ENCODE results near the gene SAMD7. TPM values are rescaled to one million over a fixed set of nuclear protein-coding genes. Genes with fewer than 3 reads are reported as not detected.

Gene SAMD7
- total RNA-seq, 1 donor from 2014 or later: not detected

DNA sequence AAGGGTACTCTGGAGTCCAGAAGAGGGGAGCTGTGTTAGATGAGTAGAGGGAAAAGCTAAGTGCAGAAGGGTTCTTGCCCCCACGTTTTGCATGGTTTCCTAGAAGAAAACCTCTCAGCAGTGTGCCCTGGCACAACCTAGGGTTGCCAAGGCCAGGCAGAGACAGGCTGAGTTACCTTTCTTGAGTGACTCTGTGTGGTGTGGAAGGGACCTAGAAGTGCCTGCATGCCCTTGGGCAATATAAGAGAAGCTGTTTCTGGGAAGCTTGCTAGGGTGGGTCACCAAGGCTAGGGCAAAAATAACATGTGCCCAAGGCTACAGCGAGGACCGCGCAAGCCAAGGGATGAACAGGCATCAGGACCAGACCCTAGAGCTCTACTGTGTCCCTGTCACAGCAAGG, 3.4 kb upstream of the SAMD7 start:
- DNase-seq (ENCODE audit: low read depth in 2 of 2): no peak

- no peak for DNase-seq (ENCODE audit: low read depth in 2 of 2)
Measured at GRCh38 chr3:169913323-169913722, 2.0 kb downstream of the SAMD7 start.

GRCh38 chr3:169914321-169914720, 2.9 kb downstream of the SAMD7 start:
- peak in 1 of 2 donors; percentile 25 for DNase-seq (ENCODE audit: low read depth in 2 of 2)

- peak; percentile 5 to 22 for DNase-seq (ENCODE audit: low read depth in 2 of 2)
Measured at GRCh38 chr3:169923189-169923588, 11.8 kb downstream of the SAMD7 start.

DNA sequence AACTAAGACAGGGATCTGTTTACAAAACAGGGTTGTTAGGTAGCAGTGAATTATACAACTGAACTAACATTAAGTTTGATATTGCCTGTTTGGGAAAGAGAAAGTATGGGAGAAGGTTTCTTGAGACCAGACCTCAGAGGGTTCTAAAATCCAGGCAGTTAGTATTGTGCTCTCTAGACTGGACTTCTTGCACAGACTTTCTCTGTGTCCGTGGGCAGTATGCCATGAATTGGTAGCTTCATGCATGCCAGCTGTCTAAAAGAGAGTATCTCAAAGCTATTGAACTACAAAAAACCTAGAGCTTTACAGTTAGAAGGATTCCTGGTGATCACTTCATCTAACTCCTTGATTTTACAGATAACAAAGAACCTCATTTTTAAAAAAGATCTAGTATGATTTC, 12.5 kb downstream of the SAMD7 start:
- DNase-seq (ENCODE audit: low read depth in 2 of 2): no peak

GRCh38 chr3:169929830-169930519, 18.6 kb downstream of the SAMD7 start:
- DNase-seq (ENCODE audit: low read depth in 2 of 2): no peak

GRCh38 chr3:169930843-169931242, 19.5 kb downstream of the SAMD7 start:
- no peak for DNase-seq (ENCODE audit: low read depth in 2 of 2)

DNA sequence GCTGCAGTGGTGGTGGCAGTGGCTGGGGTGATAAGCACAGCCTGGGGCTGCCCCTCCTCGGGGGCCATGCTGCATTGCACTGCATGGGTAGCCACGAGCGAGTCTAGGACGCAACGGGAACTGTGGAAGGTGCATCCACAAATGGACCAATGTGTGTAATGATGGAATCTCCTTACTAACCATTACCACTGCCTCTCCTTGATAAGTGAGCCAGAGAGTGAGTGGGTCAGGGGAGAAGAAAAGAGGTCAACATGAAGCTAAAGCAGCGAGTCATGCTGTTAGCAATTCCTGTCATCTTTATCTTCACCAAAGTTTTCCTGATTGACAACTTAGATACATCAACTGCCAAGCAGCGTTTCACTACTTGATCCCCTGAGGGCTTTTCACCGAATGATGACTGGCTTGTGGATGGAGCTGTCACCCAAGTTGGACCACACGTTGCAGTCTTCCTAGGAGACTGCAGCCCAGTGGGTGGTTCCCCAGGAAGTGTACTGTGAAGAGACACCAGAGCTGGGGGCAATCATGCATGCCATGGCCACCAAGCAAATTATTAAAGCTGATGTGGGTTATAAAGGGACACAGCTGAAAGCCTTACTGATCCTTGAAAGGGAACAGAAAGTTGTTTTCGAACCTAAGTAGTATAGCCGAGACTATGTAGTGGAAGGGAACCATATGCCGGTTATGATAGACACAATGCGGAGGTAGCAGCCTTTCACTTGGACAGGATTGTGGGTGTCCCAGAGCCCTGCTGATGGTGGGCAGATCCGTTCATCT, 20.6 kb downstream of the SAMD7 start:
- no peak for DNase-seq (ENCODE audit: low read depth in 2 of 2)

GRCh38 chr3:169939320-169939719, 27.9 kb downstream of the SAMD7 start:
- no peak for DNase-seq (ENCODE audit: low read depth in 2 of 2)

DNA sequence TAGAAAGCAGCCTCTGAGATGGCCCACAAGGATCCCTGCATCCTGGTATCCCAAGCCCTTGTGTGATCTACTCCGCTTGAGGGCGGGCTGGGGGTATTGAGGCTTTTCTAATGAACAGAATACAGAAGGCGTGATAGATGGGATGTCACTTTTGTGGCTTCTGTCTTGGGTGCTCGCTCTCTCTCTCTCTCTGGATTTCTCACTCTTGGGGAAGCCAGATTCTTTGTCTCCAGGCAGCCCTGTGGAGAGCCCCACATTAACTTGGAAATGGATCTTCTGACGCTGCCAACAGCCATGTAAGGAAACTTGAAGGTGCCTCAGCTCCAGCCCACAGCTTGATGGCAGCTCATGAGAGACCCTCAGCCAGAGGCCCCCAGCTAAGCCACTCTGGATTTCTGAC, 28.4 kb downstream of the SAMD7 start:
- DNase-seq (ENCODE audit: low read depth in 2 of 2): no peak

- no peak for DNase-seq (ENCODE audit: low read depth in 2 of 2)
Measured at GRCh38 chr3:169940470-169941181, 29.3 kb downstream of the SAMD7 start.

DNA sequence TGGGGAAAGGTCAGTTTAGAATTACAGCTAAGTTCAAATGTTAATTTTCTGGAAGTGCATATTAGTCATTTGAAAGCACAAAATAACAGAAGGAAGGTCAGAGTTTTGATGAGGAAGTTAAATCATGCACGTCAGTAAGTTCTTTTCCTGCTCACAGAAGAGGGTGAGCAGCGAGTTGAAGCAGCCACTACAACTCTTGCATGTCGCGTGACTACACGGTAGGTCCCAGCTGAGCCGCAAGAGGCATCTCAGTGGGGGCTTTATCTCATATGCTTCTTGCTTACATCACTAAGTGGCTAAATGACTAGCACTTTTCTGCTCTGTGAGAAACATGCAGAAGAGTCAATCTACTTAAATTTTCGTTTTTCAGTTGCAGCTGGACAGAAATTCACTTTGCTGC, 33.9 kb downstream of the SAMD7 start:
- peak in 1 of 2 donors; percentile 35 for DNase-seq (ENCODE audit: low read depth in 2 of 2)

- no peak for DNase-seq (ENCODE audit: low read depth in 2 of 2)
Measured at GRCh38 chr3:169946336-169946735, 35.0 kb downstream of the SAMD7 start.

DNA sequence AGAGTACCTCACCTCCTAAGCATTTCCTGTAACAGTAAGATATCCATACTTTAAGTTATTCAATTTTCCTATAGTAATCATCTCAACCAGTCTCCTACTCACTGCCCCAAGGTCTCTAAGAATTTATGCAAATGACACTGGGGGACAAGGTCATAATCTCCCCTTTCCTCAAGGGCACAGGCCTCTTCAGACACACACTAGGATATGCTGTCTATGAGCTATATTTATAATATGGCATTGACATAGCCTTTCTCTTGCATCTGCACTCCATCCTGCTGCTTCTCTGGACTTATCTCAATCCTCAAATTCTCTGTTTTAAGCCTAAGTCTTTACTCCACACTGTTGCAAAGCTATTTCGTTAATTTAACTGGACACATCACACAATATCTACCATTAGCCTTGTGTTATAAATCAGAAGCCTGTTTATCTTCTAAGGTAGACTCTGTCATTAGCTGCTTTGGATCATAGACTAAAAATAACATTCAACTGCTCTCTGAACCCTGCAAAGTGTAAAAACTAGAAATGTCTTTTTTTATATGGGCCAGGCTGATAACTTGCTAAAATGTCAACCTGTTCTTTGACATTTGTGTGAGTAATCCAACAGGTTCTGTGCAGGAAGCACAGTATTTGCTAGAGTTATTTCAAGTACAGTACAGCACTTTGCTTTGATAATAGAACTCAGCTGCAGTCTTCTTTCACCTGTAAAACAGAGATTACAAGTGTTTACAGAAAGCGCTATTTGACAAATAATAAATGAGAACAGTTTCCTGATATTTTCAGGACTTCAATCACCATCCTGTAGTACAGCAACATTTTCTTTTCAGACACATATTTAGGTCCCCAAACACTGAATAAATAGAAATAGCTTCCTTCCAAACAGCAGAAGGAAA, 37.4 kb downstream of the SAMD7 start:
- no peak for DNase-seq (ENCODE audit: low read depth in 2 of 2)

GRCh38 chr3:169952045-169952444, 40.7 kb downstream of the SAMD7 start:
- no peak for DNase-seq (ENCODE audit: low read depth in 2 of 2)

- DNase-seq (ENCODE audit: low read depth in 2 of 2): no peak
Measured at GRCh38 chr3:169953462-169954141, 42.2 kb downstream of the SAMD7 start.

DNA sequence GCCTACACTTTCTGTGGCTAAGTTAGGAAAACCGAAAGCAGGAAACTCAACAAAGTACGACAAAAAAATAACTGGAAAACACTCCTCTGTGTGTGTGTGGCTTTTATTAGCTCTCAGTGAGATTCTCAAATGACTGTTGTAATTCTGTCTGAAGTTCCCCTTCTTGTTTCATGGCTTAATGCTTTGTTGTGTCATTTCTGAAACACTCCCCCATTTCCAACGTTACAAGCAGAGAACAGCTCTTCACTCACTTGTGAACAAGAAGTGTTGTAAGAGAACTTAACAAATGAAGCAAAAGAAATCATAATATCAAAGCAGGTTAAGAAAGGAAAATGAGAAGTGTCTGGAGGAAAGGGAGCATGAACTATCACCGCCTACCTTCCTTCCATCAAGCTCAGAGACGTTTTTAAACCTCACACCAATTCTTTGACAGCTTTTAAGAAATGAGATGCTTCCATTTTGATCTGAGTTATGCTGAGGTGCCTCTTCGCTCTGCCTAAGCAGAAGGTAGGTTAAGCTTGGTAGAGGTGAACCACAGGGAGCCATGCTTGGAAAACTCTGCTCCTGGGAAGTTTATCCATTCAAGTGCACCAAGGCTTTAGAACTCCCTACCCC, 42.9 kb downstream of the SAMD7 start:
- DNase-seq (ENCODE audit: low read depth in 2 of 2): no peak

DNA sequence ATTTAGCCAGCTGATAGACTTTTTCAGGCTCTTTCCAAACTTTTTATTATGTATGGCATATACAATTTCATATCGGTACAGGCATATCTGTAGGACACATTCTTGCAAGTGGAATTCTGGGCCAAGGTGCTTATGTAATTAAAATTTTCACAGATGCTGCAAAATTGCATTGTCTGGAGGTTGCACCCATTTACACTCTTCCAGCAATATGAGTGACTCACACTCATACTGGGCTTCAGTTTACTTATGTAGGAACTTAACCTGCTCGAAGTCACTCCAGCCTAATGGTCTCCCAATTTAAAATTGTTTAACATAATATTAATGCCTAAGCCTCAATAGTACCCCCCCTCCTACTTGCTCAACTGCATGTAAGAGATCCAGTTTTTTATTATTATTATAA, 44.0 kb downstream of the SAMD7 start:
- no peak for DNase-seq (ENCODE audit: low read depth in 2 of 2)

DNA sequence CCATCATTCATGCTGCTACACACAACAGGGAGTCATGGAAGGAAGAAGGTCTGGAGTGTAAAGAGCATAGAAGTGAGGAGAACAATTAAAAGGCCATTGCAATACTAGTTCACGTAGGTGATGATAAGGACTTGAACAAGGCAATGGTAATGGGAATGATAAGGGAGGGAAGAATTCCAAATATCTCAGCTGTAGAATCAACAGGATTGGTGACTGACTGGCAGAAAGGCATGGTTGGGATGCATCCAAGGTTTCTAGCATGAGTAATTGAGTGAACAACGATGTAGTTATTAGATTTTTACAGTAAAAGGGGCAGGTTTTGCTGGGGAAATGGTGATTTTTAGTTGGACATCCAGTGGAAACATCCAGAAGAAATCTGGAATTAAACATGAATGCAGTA, 52.8 kb downstream of the SAMD7 start:
- no peak for DNase-seq (ENCODE audit: low read depth in 2 of 2)

Data from dermis microvascular lymphatic vessel endothelial cell (primary cell).